ENCODE results near the gene RMND1.
A peak's percentile ranks its signal among the peaks of the same experiment; 100 is the strongest.

RMND1 gene

DNA sequence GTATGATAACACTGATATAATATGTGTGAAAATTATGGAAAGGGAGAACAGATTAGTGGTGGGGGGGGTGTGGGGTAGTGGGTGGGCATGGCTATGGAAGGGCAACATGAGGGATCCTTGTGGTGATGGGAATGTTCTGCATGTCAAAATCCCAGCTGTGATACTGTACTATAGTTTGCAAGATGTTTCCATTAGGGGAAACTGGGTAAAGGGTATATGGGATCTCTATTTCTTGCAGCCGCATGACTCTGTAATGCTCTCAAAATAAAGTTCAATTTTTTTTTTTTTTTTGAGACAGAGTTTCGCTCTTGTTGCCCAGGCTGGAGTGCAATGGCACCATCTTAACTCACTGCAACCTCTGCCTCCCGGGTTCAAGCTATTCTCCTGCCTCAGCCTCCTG, 74.8 kb downstream of the RMND1 start:
- H3K4me3 ChIP-seq (ENCODE audit: low read depth, low read length) = no peak overlapping the region
- DNase-seq (ENCODE audit: low read depth) = no peak
- TF ChIP-seq, protein P1, sequence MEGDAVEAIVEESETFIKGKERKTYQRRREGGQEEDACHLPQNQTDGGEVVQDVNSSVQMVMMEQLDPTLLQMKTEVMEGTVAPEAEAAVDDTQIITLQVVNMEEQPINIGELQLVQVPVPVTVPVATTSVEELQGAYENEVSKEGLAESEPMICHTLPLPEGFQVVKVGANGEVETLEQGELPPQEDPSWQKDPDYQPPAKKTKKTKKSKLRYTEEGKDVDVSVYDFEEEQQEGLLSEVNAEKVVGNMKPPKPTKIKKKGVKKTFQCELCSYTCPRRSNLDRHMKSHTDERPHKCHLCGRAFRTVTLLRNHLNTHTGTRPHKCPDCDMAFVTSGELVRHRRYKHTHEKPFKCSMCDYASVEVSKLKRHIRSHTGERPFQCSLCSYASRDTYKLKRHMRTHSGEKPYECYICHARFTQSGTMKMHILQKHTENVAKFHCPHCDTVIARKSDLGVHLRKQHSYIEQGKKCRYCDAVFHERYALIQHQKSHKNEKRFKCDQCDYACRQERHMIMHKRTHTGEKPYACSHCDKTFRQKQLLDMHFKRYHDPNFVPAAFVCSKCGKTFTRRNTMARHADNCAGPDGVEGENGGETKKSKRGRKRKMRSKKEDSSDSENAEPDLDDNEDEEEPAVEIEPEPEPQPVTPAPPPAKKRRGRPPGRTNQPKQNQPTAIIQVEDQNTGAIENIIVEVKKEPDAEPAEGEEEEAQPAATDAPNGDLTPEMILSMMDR (conservative IDR thresholded peaks at IDR 0.05; ENCODE audit: low read depth, low read length) = no peak

DNA sequence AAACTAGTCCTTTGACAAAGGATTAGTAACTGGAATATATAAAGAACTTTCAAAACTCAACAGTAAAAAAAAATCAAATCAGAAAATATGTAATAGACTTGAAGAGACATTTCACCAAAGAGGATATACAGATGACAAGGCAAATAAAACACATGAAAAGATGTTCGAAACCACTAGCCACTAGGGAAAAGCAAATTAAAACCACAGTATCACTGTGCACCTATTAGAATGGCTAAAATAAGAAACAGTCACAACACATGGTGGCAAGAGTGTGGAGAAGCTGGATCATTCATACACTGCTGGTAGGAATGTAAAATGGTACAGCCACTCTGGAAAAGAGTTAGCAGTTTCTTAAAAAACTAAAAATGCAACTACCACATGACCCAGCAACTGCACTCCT, 75.5 kb downstream of the RMND1 start:
- H3K4me3 ChIP-seq (ENCODE audit: low read depth, low read length) = no peak overlapping the region
- no peak for DNase-seq (ENCODE audit: low read depth)
- TF ChIP-seq, protein P1 (conservative IDR thresholded peaks at IDR 0.05; ENCODE audit: low read depth, low read length) = peak; percentile 6

DNA sequence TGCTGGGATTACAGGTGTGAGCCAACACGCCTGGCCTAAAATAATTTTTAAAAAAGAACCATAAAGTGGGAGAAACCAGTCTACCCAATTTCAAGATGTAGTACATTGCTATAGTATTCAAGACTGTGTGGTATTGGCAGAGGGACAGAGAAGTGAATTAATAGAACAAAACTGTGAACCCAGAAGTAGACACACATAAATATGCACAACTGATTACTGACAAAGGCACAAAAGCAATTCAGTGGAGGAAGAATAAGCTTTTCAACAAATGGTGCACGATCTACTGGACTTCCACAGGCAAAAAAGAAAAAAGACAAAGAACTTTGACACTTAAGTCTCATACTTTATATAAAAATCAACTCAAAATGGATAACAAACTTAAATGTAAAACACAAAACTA, 76.1 kb downstream of the RMND1 start:
- H3K4me3 ChIP-seq (ENCODE audit: low read depth, low read length) = no peak overlapping the region
- no peak for DNase-seq (ENCODE audit: low read depth)
- TF ChIP-seq, protein P1 (conservative IDR thresholded peaks at IDR 0.05; ENCODE audit: low read depth, low read length) = no peak

DNA sequence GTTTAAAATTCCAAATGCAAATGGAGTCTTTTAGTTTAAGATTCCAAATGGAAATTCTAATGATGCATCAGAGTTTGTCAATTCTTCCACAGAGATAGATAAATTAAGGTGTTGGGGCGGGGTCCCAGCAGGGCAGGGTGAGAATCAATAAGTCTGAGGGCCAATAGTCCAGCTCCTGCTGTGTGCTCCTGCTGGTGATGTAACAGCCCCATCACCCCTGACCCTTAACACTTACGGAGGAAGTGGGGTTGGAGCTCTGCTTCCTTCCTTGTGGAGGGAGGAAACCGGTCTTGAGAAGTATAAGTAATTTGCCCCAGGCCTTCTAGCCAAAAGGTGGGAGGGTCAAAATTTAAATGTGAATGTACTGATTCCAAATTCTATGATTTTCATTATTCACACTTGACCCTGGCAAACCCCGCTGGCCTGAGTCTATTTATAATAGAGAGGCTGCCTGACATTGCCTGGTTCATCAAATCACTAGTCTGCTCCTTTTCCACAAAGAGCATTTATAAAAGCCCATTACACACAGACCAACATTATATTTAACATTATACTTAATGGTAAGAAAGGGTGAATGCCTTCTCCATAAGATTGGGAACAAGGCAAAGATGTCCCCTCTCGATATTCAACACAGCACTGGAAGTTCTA, 77.8 kb downstream of the RMND1 start:
- TF ChIP-seq, protein P1 (conservative IDR thresholded peaks at IDR 0.05; ENCODE audit: low read depth, low read length) = no peak
- no peak overlapping the region for H3K4me3 ChIP-seq (ENCODE audit: low read depth, low read length)
- peak; percentile 42 for DNase-seq (ENCODE audit: low read depth)

DNA sequence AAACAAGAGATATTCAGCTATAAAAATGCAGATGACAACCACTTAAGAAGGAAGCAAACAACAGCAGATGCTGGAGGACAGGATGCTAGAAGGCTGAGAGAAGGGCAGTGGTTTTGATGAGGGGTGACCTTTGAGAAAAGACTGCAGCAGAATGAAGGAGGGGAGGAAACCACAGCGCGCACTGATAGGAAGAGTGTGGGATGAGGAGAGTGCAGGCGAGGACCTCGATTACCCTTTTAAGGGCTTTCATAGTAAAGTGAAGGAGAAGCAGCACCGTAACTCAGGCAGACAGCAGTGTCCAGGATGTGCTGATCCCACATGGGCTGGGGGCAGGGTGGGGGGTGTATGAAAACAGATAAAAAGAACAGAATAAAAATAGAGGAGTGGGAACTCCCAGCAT, 79.8 kb downstream of the RMND1 start:
- no peak overlapping the region for H3K4me3 ChIP-seq (ENCODE audit: low read depth, low read length)
- DNase-seq (ENCODE audit: low read depth) = no peak
- TF ChIP-seq, protein P1 (conservative IDR thresholded peaks at IDR 0.05; ENCODE audit: low read depth, low read length) = no peak

DNA sequence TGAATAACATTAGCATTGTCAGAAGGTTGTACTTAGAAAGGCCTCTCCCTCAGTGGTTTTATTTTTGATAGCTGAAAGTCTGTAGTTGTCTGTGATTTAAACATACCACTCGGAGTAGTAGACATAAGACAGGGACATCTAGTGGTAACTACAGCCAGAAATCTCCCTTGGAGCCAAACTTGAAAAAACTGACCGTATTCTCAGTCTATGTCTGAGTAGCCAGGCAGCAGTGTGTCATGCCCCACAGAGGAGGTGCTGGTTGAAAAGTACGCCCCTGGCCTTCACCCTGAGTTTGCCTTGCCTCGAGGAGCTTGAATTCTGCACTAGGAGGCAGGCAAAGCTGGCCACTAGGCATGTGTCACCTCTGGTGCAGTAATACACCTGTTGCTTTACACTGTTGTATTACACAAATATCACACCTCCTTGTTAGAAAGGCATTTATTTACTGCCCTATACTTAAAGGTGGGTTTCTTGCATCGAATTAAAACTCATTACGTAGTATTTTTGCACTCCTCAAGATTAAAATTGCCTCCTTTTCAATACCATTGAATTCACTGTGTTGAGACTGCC, 81.3 kb downstream of the RMND1 start:
- TF ChIP-seq, protein P1 (conservative IDR thresholded peaks at IDR 0.05; ENCODE audit: low read depth, low read length) = peak; percentile 64
- DNase-seq (ENCODE audit: low read depth) = peak; percentile 76
- H3K4me3 ChIP-seq (ENCODE audit: low read depth, low read length) = no peak overlapping the region

DNA sequence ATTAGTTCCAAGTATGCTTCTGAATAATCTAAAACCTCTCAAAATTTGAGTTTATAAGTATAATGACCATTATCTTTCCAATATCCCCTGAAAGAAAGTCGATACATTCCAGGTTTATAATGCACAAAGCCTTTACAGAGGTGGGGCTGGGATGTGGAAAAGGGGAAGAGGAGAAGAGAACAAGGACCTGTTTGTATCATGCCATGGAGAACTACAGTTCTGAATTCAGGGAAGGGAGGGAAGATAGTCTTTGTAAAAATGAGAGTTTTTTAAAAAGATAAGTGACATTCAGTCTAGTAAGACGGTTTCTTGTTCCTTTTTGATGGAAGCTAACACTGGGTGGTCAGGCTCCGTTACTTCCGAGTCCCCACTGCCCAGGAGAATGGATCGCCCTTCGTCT, 86.7 kb downstream of the RMND1 start:
- DNase-seq (ENCODE audit: low read depth) = no peak
- TF ChIP-seq, protein P1 (conservative IDR thresholded peaks at IDR 0.05; ENCODE audit: low read depth, low read length) = no peak
- no peak overlapping the region for H3K4me3 ChIP-seq (ENCODE audit: low read depth, low read length)
